GM18511 (cell line): ENCODE data around the gene DENND2A.
"Not testable (repeated sequence)": the region's sequence is repeated elsewhere in the genome, so short reads cannot be mapped to it uniquely, and the experiment has no call there.

Experiments used
- ATAC-seq: cut with Tn5 transposase; IDR thresholded peaks from one replicate; pipeline ENCODE4 v1.9.1; 2021; ENCODE audit warnings: mild to moderate bottlenecking, moderate library complexity; ENCODE audit not compliant: unreplicated experiment

The DENND2A gene

GRCh38 chr7:140650367-140650766 is 9.8 kb upstream of the DENND2A start:
- no peak for ATAC-seq

- no peak for ATAC-seq
These were observed 9.1 kb upstream of the DENND2A start for GRCh38 chr7:140649556-140650205.

- ATAC-seq: peak; percentile 87
These were observed 6.5 kb upstream of the DENND2A start for GRCh38 chr7:140646931-140647647.

- ATAC-seq: no peak
These were observed 4.7 kb upstream of the DENND2A start for GRCh38 chr7:140645166-140645900.

- ATAC-seq: not testable (repeated sequence)
These were observed 4.1 kb upstream of the DENND2A start for GRCh38 chr7:140644761-140645160.

- ATAC-seq: no peak
These were observed 2.8 kb upstream of the DENND2A start for GRCh38 chr7:140643416-140643815.

- ATAC-seq: no peak
These were observed 1.0 kb upstream of the DENND2A start for GRCh38 chr7:140641524-140642195.

- ATAC-seq: no peak
These were observed 464 bp downstream of the DENND2A start for GRCh38 chr7:140640060-140640637.

- no peak for ATAC-seq
These were observed 1.1 kb downstream of the DENND2A start for GRCh38 chr7:140639366-140640053.

GRCh38 chr7:140638173-140638791 is 2.3 kb downstream of the DENND2A start:
- ATAC-seq: no peak

GRCh38 chr7:140637400-140637799 is 3.2 kb downstream of the DENND2A start:
- no peak for ATAC-seq

- ATAC-seq: no peak
These were observed 4.8 kb downstream of the DENND2A start for GRCh38 chr7:140635816-140636215.

GRCh38 chr7:140635345-140635744 is 5.3 kb downstream of the DENND2A start:
- ATAC-seq: no peak

GRCh38 chr7:140631602-140632001 is 9.0 kb downstream of the DENND2A start:
- no peak for ATAC-seq

- ATAC-seq: no peak
These were observed 9.6 kb downstream of the DENND2A start for GRCh38 chr7:140631021-140631420.

- ATAC-seq: no peak
These were observed 14.4 kb downstream of the DENND2A start for GRCh38 chr7:140625908-140626868.

- ATAC-seq: not testable (repeated sequence)
These were observed 15.4 kb downstream of the DENND2A start for GRCh38 chr7:140625192-140625558.

- ATAC-seq: no peak
These were observed 16.0 kb downstream of the DENND2A start for GRCh38 chr7:140624392-140625191.
